GM19023 (cell line): ENCODE data around the gene SNTG2.
"Not testable (repeated sequence)": the region's sequence is repeated elsewhere in the genome, so short reads cannot be mapped to it uniquely, and the experiment has no call there.

Experiments used
- ATAC-seq: cut with Tn5 transposase; IDR thresholded peaks from one replicate; pipeline ENCODE4 v1.9.1; 2021; ENCODE audit warnings: mild to moderate bottlenecking, moderate library complexity; ENCODE audit not compliant: unreplicated experiment

The SNTG2 gene

DNA sequence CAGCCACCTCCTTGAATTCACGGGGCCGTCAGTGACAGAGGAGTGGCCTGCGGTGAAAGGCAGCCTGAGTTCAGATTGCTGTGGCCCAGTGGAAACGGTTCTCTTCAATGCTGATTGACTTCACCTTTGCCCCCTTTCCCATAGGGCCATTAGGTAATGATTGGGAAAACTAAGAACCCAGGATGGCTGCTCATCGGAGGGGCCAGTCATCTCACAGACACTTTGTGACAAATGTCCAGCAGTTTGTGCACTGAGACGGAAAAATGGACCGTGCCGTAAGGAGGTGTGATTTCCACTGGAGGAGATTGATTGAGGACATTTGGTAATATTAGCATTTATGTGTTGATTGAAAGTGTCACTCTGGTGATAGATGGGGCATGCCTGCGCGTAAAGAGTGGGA lies 402.9 kb downstream of the SNTG2 start:
- ATAC-seq: no peak

- ATAC-seq: no peak
Measured at GRCh38 chr2:1360144-1360543, 409.5 kb downstream of the SNTG2 start.

GRCh38 chr2:1360557-1361250 lies 410.1 kb downstream of the SNTG2 start:
- ATAC-seq: no peak

GRCh38 chr2:1363367-1363766 lies 412.7 kb downstream of the SNTG2 start:
- no peak for ATAC-seq

- ATAC-seq: no peak
Measured at GRCh38 chr2:1366546-1367134, 416.0 kb downstream of the SNTG2 start.

DNA sequence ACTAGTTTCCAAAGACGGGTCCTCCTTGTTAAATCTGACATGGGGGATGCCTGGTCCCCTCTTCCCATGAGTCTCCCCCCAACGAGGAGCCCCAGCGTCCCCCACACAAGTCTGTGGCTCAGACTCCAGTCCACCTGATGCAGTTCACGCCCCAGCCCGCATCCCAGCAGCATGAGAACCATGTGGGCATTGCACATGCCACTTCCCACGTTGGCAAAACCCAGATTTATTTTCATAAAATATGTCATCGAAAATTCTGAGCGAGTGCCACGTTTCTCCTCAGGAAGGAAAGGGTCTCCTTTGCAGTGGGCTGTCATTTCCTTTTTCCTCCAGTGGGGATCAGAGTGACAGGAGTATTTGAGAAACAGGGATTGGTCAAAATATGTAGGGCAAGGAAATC lies 417.0 kb downstream of the SNTG2 start:
- ATAC-seq: no peak

DNA sequence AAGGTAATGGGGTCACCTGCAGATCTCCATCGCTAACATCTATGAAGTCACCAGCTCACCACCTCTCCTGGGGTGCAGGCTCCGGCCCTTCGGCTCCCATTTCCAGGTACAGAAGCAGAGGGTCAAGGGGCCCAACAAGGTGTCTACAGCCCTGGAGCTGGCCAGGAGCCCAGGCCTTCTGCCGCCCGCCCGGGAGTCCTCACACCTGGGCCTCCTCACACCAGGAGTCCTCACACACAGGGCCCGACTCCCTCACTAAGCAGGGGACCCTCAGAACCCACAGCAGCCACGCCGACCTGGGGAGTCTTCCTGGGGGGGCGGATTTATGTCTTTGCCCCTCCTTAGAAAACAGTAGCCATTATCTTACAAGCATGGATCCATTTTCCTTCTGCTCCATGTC lies 419.3 kb downstream of the SNTG2 start:
- no peak for ATAC-seq

GRCh38 chr2:1370461-1370860 lies 419.8 kb downstream of the SNTG2 start:
- ATAC-seq: no peak

DNA sequence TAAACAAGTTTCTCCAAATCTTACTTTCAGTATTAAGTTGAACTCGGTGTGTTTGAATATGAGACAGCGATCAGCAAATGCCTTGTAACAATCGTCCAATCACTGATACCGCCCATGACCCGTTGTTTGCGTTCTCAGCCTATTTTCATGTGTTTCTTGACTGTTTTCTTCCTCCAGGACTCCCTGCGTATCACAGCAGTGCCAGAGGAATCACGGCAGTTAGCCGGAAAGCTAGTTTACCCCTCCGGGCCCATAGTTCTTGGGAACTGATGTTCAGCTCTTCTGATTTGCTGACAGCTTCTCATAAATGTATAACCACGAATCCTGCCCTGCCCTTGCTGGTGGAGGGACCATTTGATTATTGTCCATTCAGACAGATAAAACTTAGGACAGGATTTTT lies 420.4 kb downstream of the SNTG2 start:
- ATAC-seq: no peak

DNA sequence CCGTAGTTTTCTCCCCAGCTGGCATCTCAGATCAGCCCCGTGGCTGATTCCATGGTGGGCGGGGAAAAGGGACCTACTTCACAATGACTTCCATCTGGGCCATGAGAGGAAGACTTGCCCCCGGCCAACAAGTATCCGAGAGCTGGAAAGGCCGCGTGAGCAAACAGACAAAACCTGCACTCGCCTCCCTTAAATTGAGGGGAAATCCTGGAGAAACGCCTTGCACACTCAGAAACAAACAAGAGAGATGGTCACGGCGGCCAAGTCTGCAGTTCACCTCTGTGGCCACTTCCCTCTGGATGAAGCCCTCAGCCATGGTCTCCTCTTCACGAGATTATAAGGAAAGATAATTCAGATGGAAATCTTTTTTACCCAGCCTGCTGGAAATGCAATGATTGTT lies 423.2 kb downstream of the SNTG2 start:
- ATAC-seq: no peak

- no peak for ATAC-seq
Measured at GRCh38 chr2:1374287-1374686, 423.6 kb downstream of the SNTG2 start.

GRCh38 chr2:1375794-1376193 lies 425.1 kb downstream of the SNTG2 start:
- no peak for ATAC-seq

GRCh38 chr2:1377473-1377872 lies 426.8 kb downstream of the SNTG2 start:
- ATAC-seq: no peak

GRCh38 chr2:1378456-1379150 lies 428.0 kb downstream of the SNTG2 start:
- ATAC-seq: no peak

- ATAC-seq: no peak
Measured at GRCh38 chr2:1381644-1382043, 431.0 kb downstream of the SNTG2 start.

DNA sequence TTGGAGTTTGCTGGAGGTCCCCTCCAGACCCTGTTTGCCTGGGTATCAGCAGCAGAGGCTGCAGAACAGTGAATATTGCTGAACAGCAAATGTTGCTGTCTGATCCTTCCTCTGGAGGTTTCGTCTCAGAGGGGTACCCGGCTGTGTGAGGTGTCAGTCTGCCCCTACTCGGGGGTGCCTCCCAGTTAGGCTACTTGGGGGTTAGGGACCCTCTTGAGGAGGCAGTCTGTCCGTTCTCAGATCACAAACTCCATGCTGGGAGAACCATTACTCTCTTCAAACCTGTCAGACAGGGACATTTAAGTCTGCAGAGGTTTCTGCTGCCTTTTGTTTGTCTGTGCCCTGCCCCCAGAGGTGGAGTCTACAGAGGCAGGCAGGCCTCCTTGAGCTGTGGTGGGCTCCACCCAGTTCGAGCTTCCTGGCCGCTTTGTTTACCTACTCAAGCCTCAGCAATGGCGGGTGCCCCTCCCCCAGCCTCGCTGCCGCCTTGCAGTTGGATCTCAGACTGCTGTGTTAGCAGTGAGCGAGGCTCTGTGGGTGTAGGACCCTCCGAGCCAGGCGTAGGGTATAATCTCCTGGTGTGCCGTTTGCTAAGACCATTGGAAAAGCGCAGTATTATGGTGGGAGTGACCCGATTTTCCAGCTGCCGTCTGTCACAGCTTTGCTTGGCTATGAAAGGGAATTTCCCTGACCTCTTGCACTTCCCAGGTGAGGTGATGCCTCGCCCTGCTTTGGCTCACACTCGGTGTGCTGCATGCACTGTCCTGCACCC lies 437.5 kb downstream of the SNTG2 start:
- not testable (repeated sequence) for ATAC-seq

DNA sequence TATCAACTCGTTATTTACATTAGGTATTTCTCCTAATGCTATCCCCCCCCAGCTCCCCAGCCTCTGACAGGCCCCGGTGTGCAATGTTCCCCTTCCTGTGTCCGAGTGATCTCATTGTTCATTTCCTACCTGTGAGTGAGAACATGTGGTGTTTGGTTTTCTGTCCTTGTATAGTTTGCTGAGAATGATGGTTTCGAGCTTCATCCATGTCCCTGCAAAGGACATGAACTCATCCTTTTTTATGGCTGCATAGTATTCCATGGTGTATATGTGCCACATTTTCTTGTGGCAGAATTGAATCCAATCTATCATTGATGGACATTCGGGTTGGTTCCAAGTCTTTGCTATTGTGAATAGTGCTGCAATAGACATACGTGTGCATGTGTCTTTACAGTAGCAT lies 439.5 kb downstream of the SNTG2 start:
- ATAC-seq: not testable (repeated sequence)

GRCh38 chr2:1393321-1393720 lies 442.7 kb downstream of the SNTG2 start:
- ATAC-seq: no peak

- ATAC-seq: no peak
Measured at GRCh38 chr2:1394709-1395408, 444.2 kb downstream of the SNTG2 start.

GRCh38 chr2:1397350-1397749 lies 446.7 kb downstream of the SNTG2 start:
- ATAC-seq: no peak

DNA sequence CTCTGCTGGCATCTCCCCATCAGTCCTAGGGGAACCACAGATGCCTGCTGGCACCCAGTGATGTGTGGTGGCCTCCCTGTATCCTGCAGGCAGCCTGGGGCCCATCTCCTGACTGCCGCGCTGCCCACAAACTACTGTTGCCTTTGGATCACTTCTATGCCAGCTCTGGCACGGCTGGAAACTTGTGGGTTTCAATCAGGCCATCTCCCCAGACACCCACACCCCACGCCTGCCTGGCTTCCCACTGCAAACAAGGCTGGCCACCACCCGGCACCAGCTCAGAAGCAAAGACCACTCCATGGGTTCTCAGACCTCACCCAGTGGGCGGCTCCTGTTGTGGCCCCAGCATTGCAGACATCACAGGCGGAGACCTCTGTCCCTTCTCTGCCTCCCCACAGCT lies 447.5 kb downstream of the SNTG2 start:
- ATAC-seq: no peak
